ENCODE measurements around the gene CCRL2. TPM values are rescaled to one million over a fixed set of nuclear protein-coding genes. Genes with fewer than 3 reads are reported as not detected.

CCRL2 gene
- total and polyA plus RNA-seq, 2 of the 8 experiments (the other 6 are each of a cell fraction or from before 2014, with no cell fraction given) = not detected

- Histone ChIP-seq H3K9ac (replicated peaks in 1 of 4; ENCODE audit: extremely low read depth in 1 of 4, low read depth in 3 of 4, low read length in 3 of 4) (no peak overlapping the region), H2BK120ac (replicated peaks; ENCODE audit: low read depth, low read length) (no peak overlapping the region), H3K79me2 (ENCODE audit: control insufficient read depth in 1 of 2, insufficient read depth in 2 of 2, low read length in 2 of 2) (no peaks in the 10 kb centered on the region), H2BK20ac (ENCODE audit: low read length) (no peak overlapping the region), H3K23me2 (ENCODE audit: low read depth, low read length) (no peaks in the 10 kb centered on the region), H2AK5ac (ENCODE audit: low read depth, low read length) (no peak overlapping the region), H2BK5ac (ENCODE audit: low read depth, low read length) (no peak overlapping the region), H3K14ac (ENCODE audit: insufficient read length) (no peak overlapping the region), H2BK12ac (ENCODE audit: low read depth, low read length) (no peak overlapping the region), H4K20me1 (replicated peaks in 1 of 2; ENCODE audit: control insufficient read depth in 1 of 2, insufficient read depth in 2 of 2, low read length in 2 of 2) (no peaks in the 10 kb centered on the region), H3K18ac (ENCODE audit: extremely low read depth, low read length) (no peak overlapping the region), H4K8ac (ENCODE audit: extremely low read depth, insufficient read depth, low read length) (no peak overlapping the region), H4K91ac (replicated peaks; ENCODE audit: insufficient read length, low read length) (no peak overlapping the region), H3K4me1 (replicated peaks in 1 of 4; ENCODE audit: control insufficient read depth in 3 of 4, insufficient read depth in 4 of 4, low read length in 3 of 4) (peaks cover 0 to 14% (median 6%) of the 10 kb centered on the region in 4 experiments; a peak in 5 of 7 replicates), H3K27ac (ENCODE audit: low read depth, low read length) (no peak overlapping the region), H3K27me3 (replicated peaks in 1 of 4; ENCODE audit: control insufficient read depth in 3 of 4, extremely low read depth in 1 of 4, insufficient read depth in 3 of 4, low read length in 3 of 4) (no peaks in the 10 kb centered on the region), H3K23ac (ENCODE audit: insufficient read length) (no peak overlapping the region), H3K56ac (replicated peaks; ENCODE audit: insufficient read length, low read depth, low read length) (no peak overlapping the region), H3K79me1 (ENCODE audit: low read depth, low read length) (no peaks in the 10 kb centered on the region), H2BK15ac (ENCODE audit: low read length) (no peak overlapping the region), H3K4me3 (ENCODE audit: extremely low read depth in 1 of 4, insufficient read depth in 2 of 4, low read depth in 3 of 4, low read length in 4 of 4) (no peak overlapping the region), H2AFZ (ENCODE audit: low read length) (no peak overlapping the region), H3K4ac (replicated peaks; ENCODE audit: insufficient read length, low read depth, low read length) (no peak overlapping the region), H3K4me2 (ENCODE audit: insufficient read depth in 1 of 2, low read depth in 2 of 2, low read length in 2 of 2) (no peak overlapping the region), H3K36me3 (ENCODE audit: control insufficient read depth in 2 of 4, insufficient read depth in 4 of 4, low read length in 3 of 4) (no peaks in the 10 kb centered on the region), H4K5ac (ENCODE audit: insufficient read length, low read depth, low read length) (no peak overlapping the region), H3K9me3 (ENCODE audit: insufficient read depth in 2 of 2, low read depth in 1 of 2, low read length in 1 of 2) (no peaks in the 10 kb centered on the region)
- ChIA-PET POLR2A (ENCODE audit: partially characterized antibody) (no interaction called here), CTCF (ENCODE audit: partially characterized antibody) (interaction anchor here (0.6 to 1.8 kb wide), 11 partner anchors 9 to 517 kb away, joined by 3 to 6 read pairs (median 3); no protein-coding TSS in a partner anchor)
- no peak for FAIRE-seq
- TF ChIP-seq CEBPB (IDR thresholded peaks at IDR 0.05; ENCODE audit: low read depth, low read length) = no peak
- no peak for TF ChIP-seq SIN3A (conservative IDR thresholded peaks at IDR 0.05 in 1 of 2, IDR thresholded peaks at IDR 0.05 in 1 of 2; ENCODE audit: low read depth in 1 of 2, low read length in 2 of 2)
- TF ChIP-seq CBX5 (IDR thresholded peaks at IDR 0.05; ENCODE audit: low read depth, low read length) = no peak
- no peak for TF ChIP-seq RXRA (IDR thresholded peaks at IDR 0.05; ENCODE audit: insufficient read depth, low read depth, low read length)
- TF ChIP-seq CHD2 (IDR thresholded peaks at IDR 0.05; ENCODE audit: low read length) = no peak
- TF ChIP-seq E2F6 (IDR thresholded peaks at IDR 0.05) = no peak
- TF ChIP-seq EGR1 (IDR thresholded peaks at IDR 0.05; ENCODE audit: borderline replicate concordance, low read depth, low read length) = no peak
- no peak for TF ChIP-seq FOSL1 (IDR thresholded peaks at IDR 0.05; ENCODE audit: insufficient read depth, low read depth, low read length)
- TF ChIP-seq JUND (IDR thresholded peaks at IDR 0.05; ENCODE audit: low read length) = no peak
- WGBS, 2 experiments (ENCODE audit: extremely low coverage in 1 of 2, insufficient coverage in 1 of 2, insufficient read length in 1 of 2, insufficient replicate concordance in 2 of 2, low coverage in 1 of 2, low lambda C conversion rate in 2 of 2, missing lambda C conversion rate in 1 of 2) = 90% methylated on average over 6 of the region's 6 CpGs; no CpG with 5 or more reads in 1 of the 2 experiments
- no peak for DNase-seq (ENCODE audit: low read depth in 1 of 2, low spot score in 2 of 2)
Observed at GRCh38 chr3:46383211-46383950, 23.7 kb upstream of the CCRL2 start.

Measured in H1 (cell line).